Measurements from ENCODE around the gene TESMIN.

Gene TESMIN

DNA sequence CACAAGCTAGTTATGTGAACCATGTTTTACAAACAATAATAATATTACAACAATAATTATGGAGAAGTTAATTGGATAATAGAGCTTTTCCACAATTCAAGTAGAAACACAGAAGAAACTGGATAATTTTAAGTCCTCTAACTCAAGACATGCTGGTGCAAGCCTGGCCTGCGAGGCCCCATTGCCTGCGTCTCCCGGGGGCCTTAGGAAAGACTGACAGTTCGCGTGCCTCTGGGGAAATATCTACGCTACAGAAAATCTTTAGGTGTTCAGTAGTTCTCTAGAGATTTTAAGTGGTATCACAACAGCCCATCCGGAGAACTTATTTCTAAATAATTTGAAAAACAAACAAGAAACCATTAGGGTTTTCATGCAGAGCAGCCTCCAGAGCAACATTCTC, 43.8 kb downstream of the TESMIN start:
- DNase-seq = no peak

DNA sequence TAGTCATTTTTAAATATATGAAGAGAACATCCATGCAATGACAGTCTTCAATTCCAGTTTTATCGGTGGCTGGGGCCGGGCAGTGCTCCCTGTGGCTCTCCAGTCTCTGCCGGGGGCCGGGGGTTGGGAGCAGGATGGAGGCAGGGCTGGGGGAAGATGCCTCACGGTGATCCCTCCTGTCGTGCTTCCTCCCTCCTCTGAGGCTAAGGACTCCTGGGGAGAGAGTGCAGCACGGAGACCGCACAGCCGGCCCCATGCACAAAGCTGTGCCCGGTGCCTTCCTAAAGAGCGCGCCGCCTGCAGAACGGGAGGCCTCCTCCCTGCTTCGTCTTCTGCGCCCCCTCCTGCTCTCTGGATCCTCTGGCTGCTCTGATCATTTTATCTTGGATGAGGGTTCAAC, 46.4 kb downstream of the TESMIN start:
- no peak for DNase-seq

DNA sequence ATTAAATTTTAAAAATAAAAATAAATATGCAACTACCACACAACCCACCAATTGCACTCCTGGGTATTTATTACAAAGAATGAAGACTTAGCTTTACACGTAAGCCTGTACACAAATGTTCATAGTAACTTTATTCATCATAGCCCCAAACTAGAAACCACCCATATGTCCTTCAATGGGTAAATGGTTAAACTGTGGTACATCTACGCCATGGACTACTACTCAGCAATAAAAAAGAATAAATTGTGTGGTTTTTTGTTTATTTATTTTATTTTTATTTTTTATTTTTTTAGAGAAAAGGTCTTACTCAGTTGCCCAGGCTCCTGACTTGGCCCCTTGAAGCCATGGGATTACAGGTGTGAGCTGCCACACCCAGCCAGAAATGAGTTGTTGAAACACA, 52.3 kb downstream of the TESMIN start:
- DNase-seq = no peak

DNA sequence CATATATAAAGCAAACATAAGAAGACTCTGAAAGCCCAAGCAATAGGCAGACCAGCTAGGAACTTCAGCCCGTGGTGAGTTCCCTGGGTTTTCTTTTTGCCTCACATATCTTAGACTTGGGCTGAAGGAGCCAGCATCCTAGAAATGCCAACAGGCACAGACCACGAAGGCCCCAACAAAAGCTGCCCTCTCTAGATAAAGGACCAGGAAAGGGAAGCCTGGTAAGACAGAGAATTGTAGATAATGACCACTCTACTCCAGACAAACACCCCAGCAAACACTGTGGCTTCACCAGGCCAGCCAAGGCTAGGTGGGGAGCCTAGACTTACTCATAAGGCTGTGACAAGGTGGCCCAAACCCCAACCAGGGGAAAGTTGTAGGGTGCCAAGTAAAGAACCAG, 55.8 kb downstream of the TESMIN start:
- no peak for DNase-seq

DNA sequence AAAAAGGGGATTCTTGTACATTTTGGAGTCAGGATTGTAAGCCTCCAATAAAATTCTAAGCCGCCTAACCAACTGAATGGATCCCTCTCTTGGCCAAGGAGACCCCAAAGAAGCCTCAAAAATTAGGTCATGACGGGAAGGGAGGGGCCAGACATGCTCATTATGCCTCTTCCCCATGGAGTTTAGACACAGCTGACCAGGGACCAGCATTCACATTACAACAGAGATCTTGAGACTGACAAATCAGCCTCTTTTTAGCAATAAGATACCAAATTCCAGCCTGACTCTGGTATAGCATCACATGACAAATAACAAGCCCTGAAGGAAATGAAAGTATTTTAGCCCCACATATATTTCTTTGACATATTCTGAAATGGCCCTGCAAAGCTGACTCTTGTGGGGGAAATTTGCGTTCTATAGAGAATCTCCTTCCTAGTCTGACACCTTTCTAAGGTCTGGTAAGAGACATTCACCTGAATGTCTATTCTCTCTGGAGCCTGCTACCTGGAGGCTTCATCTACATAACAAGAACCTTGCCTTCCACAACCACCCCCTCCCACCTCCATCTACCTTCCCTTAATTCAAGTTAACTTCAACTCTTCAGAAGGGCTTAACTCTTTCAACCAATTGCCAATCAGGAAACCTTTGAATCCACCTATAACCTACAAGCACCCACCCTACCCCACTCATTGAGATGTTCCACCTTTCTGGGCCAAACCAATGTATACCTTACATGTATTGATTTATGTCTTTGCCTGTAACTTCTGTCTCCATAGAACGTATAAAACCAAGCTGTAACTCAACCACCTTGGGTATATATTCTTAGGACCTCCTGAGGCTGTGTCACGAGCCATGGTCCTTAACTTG, 56.7 kb downstream of the TESMIN start:
- no peak for DNase-seq

DNA sequence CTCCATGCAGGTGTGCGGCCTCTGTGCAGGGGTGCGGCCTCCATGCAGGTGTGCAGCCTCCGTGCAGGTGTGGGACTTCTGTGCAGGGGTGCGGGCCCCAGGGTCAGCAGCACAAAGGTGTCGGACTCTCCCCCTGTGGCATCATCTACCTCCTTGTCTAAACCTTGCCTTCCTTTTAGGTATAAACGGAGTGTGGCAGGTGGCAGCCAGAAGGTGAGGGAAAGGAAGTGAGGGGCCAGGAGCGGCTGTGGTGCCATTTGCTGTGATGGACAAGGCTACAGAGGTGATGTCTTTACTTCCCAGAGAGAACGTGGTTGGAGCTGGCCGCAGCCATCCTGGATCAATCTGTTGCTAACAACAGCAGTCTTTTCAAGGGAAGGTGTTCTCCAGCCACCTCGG, 57.8 kb downstream of the TESMIN start:
- no peak for DNase-seq

DNA sequence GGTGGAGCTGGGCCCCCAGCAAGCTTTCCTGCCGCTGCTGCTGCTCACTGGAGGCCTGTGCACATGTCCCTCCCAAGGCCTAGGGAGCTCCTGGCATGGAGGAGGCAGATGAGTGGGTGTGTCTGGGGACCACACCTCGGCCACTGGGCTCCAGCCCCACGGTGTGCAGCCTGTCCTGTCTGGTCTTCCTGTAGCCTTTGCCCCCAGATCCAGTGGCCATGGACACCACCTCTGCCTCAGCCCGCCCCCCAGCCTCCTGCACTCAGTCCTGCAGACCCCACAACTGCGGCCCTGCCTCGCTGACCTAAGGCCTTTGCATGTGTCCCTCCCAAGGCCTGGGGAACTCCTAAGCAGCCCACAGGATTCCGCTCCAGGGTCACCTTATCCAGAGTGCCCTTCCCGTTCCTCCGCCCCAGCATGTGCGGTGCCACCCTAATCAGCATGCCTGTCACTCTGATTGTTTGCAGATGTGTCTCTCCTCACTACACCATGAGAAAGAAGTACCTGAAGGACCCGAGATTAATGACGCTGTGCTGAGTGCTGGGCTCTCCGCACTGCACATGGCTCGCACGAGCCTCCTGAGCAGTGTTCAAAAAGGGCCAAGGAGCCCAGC, 58.3 kb downstream of the TESMIN start:
- DNase-seq = no peak

DNA sequence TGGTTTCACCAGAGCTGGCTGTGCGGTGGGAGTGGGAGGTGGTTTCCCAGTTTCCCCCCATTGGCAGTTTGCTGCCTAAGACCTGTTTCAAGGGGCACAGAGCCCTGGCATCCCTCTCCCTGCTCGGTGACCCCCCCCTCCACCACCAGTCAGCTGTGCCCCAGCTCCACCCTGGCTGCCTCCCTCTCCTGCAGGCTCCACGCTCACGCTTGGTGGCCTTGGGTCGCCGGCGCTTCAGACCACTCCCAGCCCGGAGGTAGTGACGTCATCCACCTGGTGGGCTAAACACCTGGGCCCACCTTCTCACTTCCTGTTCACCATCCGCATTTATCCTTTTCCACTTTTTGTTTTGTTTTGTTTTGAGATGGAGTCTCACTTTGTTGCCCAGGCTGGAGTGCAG, 59.2 kb downstream of the TESMIN start:
- no peak for DNase-seq

DNA sequence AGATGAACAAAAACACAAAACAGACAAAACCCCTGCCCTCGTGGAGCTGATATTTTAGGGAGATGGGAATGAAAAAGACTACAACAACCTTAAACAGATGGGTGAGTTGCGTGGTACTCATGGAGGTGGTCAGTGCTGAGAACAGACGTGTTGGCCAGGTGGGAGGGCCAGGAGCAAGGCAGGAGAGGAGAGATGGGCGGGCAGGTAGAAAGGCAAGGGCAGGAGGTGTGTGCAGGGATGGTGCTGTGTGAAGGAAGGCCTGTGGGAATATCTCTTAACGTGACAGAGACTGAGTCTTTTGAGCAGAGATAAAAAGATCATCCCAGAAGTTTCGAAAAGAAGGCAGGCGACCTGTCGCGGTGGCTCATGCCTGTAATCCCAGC, 59.9 kb downstream of the TESMIN start:
- DNase-seq = no peak

DNA sequence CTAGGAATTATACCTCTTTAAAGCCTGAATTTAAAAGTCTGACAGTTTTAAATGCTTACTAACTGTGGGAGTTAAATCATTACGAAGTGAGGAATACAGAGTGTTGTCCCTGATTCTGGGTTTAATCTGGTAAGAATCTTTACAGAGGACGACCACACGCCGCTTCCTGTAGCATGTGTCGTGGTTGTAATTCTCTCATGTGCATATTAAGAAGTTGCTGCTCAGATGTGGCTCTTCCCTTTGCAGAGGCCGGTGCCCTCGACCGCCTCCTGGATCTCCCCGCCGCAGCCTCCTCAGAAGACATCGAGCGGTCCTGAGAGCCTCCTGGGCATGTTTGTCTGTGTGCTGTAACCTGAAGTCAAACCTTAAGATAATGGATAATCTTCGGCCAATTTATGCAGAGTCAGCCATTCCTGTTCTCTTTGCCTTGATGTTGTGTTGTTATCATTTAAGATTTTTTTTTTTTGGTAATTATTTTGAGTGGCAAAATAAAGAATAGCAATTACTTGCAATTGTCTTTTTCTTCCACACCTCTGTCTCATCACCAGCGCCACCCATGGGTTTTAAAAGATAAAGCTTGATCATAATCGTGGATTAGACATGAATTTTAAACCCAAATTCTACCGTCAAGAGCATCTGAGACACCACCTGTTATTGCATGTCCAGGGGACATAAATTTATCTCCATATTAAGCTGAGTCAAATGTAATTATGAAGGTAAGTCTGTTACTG, 60.5 kb downstream of the TESMIN start:
- DNase-seq = peak; percentile 11

DNA sequence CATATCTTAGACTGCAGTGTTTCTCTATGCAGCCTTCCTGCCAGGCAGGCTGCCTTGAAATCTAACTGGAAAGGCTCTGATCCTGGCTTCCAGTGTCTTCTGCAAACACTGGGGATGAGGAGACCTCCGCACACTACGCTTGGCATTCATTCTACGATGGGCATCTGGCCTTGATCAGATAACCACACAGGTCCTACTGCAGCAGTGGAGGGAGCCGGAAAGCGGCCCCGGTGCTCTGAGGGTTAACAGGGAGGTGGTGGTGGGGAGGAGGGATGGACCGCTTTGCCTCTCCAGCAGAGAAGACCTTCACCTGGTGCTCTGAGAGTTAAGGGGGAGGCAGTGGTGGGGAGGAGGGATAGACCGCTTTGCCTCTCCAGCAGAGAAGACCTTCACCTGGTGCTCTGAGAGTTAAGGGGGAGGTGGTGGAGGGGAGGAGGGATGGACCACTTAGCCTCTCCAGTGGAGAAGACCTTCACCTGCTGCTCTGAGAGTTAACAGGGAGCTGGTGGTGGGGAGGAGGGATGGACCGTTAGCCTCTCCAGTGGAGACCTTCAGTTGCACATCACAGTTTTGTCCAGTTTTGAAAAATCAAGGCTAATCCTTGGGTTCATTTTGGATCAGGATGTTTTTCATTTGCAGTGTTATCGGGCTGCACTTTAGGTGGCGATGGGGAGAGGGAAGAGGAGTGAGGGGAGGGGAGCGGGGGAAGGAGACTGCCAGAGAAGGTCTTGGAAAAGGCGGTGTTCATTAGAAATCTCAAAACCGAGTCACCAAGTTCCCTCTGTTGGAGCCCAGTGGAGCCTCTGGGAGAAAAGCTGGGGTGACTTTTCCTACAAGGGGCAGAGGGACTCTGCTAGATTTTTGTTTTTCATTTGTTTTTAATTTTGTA, 61.3 kb downstream of the TESMIN start:
- no peak for DNase-seq

DNA sequence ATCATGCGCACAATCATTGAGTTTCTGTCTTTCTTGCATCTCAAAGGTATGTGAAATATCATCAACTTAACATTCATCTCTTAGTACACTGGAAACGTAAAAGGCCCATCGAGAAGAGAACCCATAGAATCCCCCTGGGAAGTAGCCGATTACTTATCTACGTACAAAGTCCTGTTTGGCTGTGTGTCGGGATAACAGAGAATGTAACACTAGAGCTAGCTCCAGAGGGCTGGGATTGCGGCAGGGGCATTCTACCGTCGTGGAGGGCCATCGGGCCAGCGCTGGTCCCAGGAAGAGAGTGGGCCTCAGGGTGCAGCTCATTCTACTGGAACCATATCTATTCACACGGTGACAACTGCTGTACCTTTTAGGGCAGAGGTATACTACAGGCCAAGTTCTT, 62.4 kb downstream of the TESMIN start:
- DNase-seq = no peak

DNA sequence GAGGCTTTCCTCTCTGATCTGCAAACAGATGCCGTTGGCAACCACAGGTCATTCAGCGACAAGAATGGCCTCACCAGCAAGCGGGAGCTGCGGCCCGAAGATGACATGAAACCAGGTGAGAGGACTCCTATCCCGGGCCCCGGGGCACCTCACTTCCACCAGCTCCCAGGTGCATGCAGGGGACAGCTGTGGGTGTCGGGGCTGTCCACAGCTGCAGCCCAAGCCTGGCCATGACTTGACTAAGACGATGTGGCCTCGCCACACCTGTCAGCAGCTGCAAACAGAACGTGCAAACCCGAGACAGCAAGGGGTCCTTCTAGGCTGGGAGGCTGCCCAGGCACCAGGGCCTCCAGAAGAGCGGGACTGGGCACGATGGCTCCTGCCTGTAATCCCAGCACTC, 63.3 kb downstream of the TESMIN start:
- no peak for DNase-seq

DNA sequence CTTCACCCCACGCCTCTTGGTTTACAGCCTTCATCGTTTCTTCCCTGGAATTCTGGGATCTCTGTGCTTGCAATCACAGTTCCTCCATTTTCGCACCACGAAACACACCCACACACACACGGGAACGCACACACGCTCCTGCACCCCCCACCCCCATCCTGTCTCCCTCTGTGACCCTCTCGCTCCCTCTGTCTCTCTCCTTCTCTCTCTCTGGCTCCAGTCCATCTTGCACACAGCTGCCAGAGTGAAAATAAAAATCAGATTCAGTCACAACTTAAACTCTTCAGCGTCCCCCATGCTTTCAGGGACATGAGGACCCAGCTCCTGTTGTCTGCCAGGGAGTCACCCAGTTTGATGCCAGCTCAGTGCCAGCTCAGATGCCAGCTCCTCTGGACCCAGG, 64.0 kb downstream of the TESMIN start:
- DNase-seq = no peak

DNA sequence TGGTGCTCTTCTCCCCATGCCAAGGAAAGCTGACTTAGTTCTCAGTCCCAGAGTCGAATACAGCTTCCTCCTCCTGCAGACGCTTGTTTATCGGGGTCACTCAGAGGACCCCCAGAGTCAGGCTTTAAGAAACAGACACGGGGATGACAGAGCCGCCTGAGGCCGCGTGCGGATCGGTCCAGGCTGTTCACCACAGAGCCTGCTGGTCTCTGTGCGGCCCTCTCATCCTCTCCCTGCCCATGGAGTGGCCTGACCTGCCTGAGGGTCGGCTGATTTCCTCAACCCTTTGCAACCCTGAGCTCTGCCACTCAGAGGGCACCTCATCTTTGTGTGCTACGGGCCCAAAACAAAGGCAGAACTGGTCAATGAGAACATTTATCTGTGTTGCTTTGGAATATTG, 64.8 kb downstream of the TESMIN start:
- no peak for DNase-seq

DNA sequence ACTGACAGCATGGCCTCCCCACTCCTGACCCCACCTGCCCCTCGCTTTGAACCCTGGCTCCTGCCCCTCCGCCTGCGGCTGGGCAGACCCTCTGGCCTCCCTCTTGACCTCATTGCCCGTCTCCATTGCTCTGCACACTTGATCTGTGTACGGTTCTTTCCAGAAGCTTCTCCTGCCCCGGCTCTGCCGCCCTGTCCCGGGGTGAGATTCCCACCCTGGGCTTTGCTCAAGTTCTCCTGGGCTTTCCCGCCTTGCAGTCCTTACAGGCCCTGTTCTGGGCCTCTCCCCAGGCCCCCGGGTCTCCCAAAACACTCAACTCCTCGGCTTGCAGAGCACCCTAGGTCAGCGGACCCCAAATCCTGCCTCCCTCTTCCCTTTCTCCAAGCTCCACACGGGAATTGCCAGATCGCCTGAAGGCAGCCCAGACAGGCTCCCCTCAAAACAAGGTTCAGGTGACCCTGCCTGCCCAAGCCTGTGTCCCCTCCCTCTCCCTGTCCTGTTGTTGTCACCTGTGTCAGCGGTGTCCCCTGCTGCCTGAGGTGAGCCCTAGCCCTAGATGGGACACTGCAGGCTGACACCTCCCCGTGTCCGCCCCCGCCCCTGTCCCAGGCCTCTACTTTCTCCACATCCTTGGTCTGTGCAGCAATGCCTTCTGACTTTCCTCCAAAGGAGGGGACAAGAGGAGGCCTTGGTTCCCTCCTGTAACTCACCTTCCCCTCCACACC, 65.5 kb downstream of the TESMIN start:
- DNase-seq = no peak

DNA sequence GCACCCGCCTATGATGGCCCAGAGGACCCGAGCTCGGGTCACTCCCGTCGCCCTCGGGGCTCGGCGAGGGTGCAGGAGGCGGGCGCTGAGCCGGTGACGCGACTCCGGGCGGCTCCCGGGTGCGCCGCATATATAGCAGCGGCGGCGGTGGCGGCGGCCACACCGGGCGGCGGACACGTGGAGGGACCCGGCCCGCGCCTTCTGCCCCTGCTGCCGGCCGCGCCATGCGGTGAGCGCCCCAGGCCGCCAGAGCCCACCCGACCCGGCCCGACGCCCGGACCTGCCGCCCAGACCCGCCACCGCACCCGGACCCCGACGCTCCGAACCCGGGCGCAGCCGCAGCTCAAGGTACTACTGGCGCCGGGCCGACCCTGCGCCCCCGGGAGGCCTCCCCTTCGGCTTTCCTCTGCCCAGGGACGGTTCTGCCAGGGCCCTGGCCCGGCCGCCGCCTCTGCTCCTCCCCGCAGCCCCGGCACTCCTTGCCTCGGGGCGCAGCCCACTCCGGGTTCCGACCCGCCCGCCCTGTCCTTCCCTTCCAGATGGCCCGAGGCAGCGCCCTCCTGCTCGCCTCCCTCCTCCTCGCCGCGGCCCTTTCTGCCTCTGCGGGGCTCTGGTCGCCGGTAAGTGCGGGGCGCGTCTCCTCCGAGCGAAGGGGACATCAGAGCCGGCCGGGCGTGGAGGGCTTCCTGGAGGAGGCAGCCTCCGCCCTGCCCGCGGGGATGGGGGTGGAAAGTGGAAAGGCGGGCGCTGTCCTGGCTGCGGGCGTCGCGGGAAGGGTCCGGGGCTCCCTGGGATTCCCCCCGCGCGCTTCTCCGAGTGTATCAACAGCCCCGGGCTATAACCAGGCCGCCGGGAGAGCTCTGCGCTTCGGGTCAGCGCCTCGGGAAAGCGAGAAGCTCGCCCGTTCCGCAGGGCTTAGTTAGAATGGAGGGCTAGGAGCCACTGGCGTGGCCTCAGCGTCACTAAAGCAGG, 66.6 kb downstream of the TESMIN start, which contains the start of gene GAL:
GAL (plus strand) TSS at position 160 of the 972 bp plus-strand sequence; CDS start at position 540, 380 bp downstream.
- DNase-seq = no peak

DNA sequence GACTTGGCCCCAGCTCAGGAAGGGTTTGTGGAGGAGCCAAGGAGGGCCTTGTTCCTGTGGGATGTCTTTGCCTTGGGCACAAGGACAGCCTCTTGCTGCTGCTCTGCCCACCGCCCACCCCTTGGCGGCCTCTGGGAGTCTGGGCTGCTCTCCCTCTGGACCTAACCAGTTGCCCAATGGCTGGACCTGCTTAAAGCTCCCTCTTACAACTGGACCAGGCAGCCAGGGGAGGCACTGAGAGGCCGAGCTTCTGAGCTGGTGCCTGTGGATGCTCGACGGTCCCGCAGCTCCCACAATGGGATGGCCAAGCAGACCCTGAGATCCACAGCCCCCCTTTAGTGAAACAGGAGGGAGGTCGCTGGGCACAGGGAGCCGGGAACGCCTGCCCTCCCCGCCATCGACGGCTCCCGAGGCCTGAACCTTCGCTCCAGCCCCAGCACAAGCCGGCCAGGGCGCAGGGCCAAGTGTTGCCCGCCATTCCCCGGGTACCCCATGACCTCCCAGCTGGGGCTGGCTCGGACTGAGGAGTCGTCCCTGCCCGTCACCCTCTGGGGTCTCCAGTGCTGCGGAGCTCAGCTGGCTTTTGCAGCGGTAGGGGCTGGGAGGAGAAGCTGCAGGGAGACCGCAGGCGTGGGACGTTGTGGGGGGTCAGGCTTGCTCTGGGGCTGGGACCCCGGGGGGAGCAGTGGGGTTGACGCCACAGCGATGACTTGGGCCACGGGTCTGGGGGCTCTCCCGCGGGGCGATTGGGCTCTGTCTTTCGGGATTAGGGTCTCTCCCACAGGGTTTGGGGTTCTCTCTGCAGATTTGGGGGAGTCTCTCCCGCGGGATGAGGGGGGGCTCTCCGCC, 67.6 kb downstream of the TESMIN start:
- DNase-seq = no peak

DNA sequence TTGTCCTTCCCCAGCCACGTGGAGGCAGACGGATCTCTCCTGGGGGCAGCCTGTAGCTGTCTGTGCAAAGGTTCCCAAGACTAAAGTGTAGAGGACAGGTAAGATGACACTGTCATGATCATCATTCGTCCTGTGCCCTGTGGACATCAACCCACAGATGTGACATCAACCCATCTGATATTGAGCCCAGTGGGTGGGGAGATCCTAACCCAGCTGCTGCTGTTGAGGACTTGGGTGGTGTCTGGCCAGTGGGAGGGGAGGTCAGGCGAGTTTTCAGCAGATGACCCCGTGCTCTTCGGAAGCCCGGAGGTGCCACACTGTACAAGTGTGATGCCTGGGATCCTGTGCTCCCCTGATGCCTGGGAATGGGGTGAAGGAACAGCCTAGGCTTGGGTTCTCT, 68.2 kb downstream of the TESMIN start:
- no peak for DNase-seq

DNA sequence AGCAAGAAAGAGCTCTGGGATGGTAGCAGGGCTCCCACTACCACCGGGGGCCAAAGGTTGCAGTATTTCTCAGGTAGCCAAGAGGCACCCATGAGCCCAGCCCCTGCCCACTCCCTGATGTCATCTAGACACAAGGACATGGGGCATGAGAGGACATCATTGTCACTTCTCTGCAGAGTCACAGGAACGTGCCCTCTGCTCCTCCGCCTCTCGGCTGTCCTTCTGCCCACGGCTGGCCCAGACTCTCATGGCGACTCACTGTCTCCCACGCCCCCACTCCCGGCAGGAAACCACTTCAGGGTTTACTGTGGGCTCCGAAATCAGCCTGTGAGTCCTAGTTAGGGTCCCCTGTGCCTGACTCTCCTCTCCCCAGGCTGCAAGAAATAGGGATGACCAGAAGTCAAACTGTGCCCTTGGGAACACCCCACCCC, 68.8 kb downstream of the TESMIN start:
- DNase-seq = no peak

Data from stimulated activated CD4-positive, alpha-beta T cell treated with anti-CD3 and anti-CD28 coated beads, Interleukin-4, amount 100 ng/mL, for 24 hours (primary cell).